ENCODE data around the gene KANSL1. TPM values are rescaled to one million over a fixed set of nuclear protein-coding genes. Genes with fewer than 3 reads are reported as not detected.
"Not testable (repeated sequence)": the region's sequence is repeated elsewhere in the genome, so short reads cannot be mapped to it uniquely, and the experiment has no call there.

Gene KANSL1
- total and polyA plus RNA-seq, 2 experiments from 2014 or later, result 37.3 to 84.3 TPM

GRCh38 chr17:46106966-46107644 lies 86.1 kb downstream of the KANSL1 start:
- peaks cover 99% of the 10 kb centered on the region for H4K20me1 ChIP-seq (ENCODE audit: insufficient read depth, poor library complexity, severe bottlenecking)
- no peak overlapping the region for H3K4me2 ChIP-seq
- peaks cover 99% of the 10 kb centered on the region for H3K79me2 ChIP-seq
- no peak overlapping the region for H3K27ac ChIP-seq
- 76% methylated on average over 4 of the region's 4 CpGs for WGBS (ENCODE audit: low lambda C conversion rate, missing lambda C conversion rate)
- H3K27me3 ChIP-seq, result no peaks in the 10 kb centered on the region
- no peak for DNase-seq (ENCODE audit: low spot score)
- H3K9me2 ChIP-seq (replicated peaks; ENCODE audit: insufficient read depth), result no peaks in the 10 kb centered on the region
- H3K9me3 ChIP-seq (ENCODE audit: low read depth), result no peaks in the 10 kb centered on the region
- H3K4me1 ChIP-seq (ENCODE audit: insufficient read depth), result peaks cover 29% of the 10 kb centered on the region
- H2AFZ ChIP-seq, result no peak overlapping the region
- no peak for TF ChIP-seq CTCF (IDR thresholded peaks at IDR 0.05; ENCODE audit: poor library complexity)
- no peak for TF ChIP-seq EZH2phosphoT487 (IDR thresholded peaks at IDR 0.05; ENCODE audit: low read depth, severe bottlenecking, unreplicated experiment)
- no peak for TF ChIP-seq EZH2 (IDR thresholded peaks at IDR 0.05; ENCODE audit: borderline replicate concordance)
- H3K36me3 ChIP-seq (replicated peaks; ENCODE audit: insufficient read depth, low read depth), result no peaks in the 10 kb centered on the region
- H3K4me3 ChIP-seq, result no peak overlapping the region

- DNase-seq (ENCODE audit: low spot score); H3K9me2 ChIP-seq (replicated peaks; ENCODE audit: insufficient read depth); H2AFZ ChIP-seq; H3K27me3 ChIP-seq; H3K36me3 ChIP-seq (replicated peaks; ENCODE audit: insufficient read depth, low read depth); H3K27ac ChIP-seq; H3K4me2 ChIP-seq; H3K4me3 ChIP-seq; H3K9me3 ChIP-seq (ENCODE audit: low read depth): not testable (repeated sequence)
- peaks cover 96% of the 10 kb centered on the region for H4K20me1 ChIP-seq (ENCODE audit: insufficient read depth, poor library complexity, severe bottlenecking)
- H3K4me1 ChIP-seq (ENCODE audit: insufficient read depth), result peaks cover 12% of the 10 kb centered on the region
- peaks cover 92% of the 10 kb centered on the region for H3K79me2 ChIP-seq
- 79% methylated on average over 3 of the region's 3 CpGs for WGBS (ENCODE audit: low lambda C conversion rate, missing lambda C conversion rate)
Measured at GRCh38 chr17:46102806-46103205, 90.4 kb downstream of the KANSL1 start.

GRCh38 chr17:46101785-46102617 lies 91.2 kb downstream of the KANSL1 start:
- Histone ChIP-seq H3K27ac (peak overlapping the region; percentile 48), H3K4me2 (peak overlapping the region; percentile 24), H4K20me1 (ENCODE audit: insufficient read depth, poor library complexity, severe bottlenecking) (peaks cover 96% of the 10 kb centered on the region), H3K79me2 (peaks cover 92% of the 10 kb centered on the region)
- not testable (repeated sequence) for DNase-seq (ENCODE audit: low spot score); H3K9me2 ChIP-seq (replicated peaks; ENCODE audit: insufficient read depth); H3K27me3 ChIP-seq; H2AFZ ChIP-seq; H3K4me1 ChIP-seq (ENCODE audit: insufficient read depth); H3K9me3 ChIP-seq (ENCODE audit: low read depth); H3K4me3 ChIP-seq; H3K36me3 ChIP-seq (replicated peaks; ENCODE audit: insufficient read depth, low read depth)
- WGBS (ENCODE audit: low lambda C conversion rate, missing lambda C conversion rate), result 80% methylated on average over 9 of the region's 9 CpGs

GRCh38 chr17:46100590-46100989 lies 92.6 kb downstream of the KANSL1 start:
- Histone ChIP-seq H3K9me3 (ENCODE audit: low read depth) (no peaks in the 10 kb centered on the region), H3K79me2 (peaks cover 91% of the 10 kb centered on the region), H3K4me2 (peak overlapping the region; percentile 34), H3K4me1 (ENCODE audit: insufficient read depth) (peaks cover 9% of the 10 kb centered on the region), H2AFZ (no peak overlapping the region), H3K27me3 (no peaks in the 10 kb centered on the region), H3K36me3 (replicated peaks; ENCODE audit: insufficient read depth, low read depth) (no peaks in the 10 kb centered on the region), H4K20me1 (ENCODE audit: insufficient read depth, poor library complexity, severe bottlenecking) (peaks cover 92% of the 10 kb centered on the region), H3K9me2 (replicated peaks; ENCODE audit: insufficient read depth) (no peaks in the 10 kb centered on the region), H3K27ac (peak overlapping the region; percentile 48), H3K4me3 (no peak overlapping the region)
- 78% methylated on average over 2 of the region's 2 CpGs for WGBS (ENCODE audit: low lambda C conversion rate, missing lambda C conversion rate)
- no peak for TF ChIP-seq EZH2 (IDR thresholded peaks at IDR 0.05; ENCODE audit: borderline replicate concordance)
- no peak for TF ChIP-seq CTCF (IDR thresholded peaks at IDR 0.05; ENCODE audit: poor library complexity)
- no peak for TF ChIP-seq EZH2phosphoT487 (IDR thresholded peaks at IDR 0.05; ENCODE audit: low read depth, severe bottlenecking, unreplicated experiment)
- no peak for DNase-seq (ENCODE audit: low spot score)

Measured in hepatocyte (in vitro differentiated cells).